ENCODE data around the gene TTC21B.
A peak's percentile ranks its signal among the peaks of the same experiment; 100 is the strongest.
"Not testable (repeated sequence)": the region's sequence is repeated elsewhere in the genome, so short reads cannot be mapped to it uniquely, and the experiment has no call there.

Gene TTC21B

GRCh38 chr2:165953655-165954606, at the start of gene TTC21B:
Gene TTC21B, minus strand, starts transcription at chr2:165953776. Its CDS starts 71 bp downstream, at chr2:165953705.
- peak; percentile 75 to 86 (median 79) for DNase-seq (ENCODE audit: low read depth in 2 of 3, low spot score in 2 of 3)

- DNase-seq (ENCODE audit: low read depth in 2 of 3, low spot score in 2 of 3), result no peak
Measured at GRCh38 chr2:166000401-166000800, 46.8 kb upstream of the TTC21B start.

GRCh38 chr2:165990846-165991245, 37.3 kb upstream of the TTC21B start:
- no peak for DNase-seq (ENCODE audit: low read depth in 2 of 3, low spot score in 2 of 3)

GRCh38 chr2:165989851-165990250, 36.3 kb upstream of the TTC21B start:
- no peak for DNase-seq (ENCODE audit: low read depth in 2 of 3, low spot score in 2 of 3)

- no peak for DNase-seq (ENCODE audit: low read depth in 2 of 3, low spot score in 2 of 3)
Measured at GRCh38 chr2:165985120-165985519, 31.5 kb upstream of the TTC21B start.

GRCh38 chr2:165972161-165972560, 18.6 kb upstream of the TTC21B start:
- DNase-seq (ENCODE audit: low read depth in 2 of 3, low spot score in 2 of 3), result not testable (repeated sequence)

- DNase-seq (ENCODE audit: low read depth in 2 of 3, low spot score in 2 of 3), result no peak
Measured at GRCh38 chr2:165970663-165971062, 17.1 kb upstream of the TTC21B start.

- DNase-seq (ENCODE audit: low read depth in 2 of 3, low spot score in 2 of 3), result no peak
Measured at GRCh38 chr2:165969227-165969626, 15.7 kb upstream of the TTC21B start.

GRCh38 chr2:165967746-165968145, 14.2 kb upstream of the TTC21B start:
- no peak for DNase-seq (ENCODE audit: low read depth in 2 of 3, low spot score in 2 of 3)

- DNase-seq (ENCODE audit: low read depth in 2 of 3, low spot score in 2 of 3), result no peak
Measured at GRCh38 chr2:165961818-165962217, 8.2 kb upstream of the TTC21B start.

- no peak for DNase-seq (ENCODE audit: low read depth in 2 of 3, low spot score in 2 of 3)
Measured at GRCh38 chr2:165959371-165959770, 5.8 kb upstream of the TTC21B start.

GRCh38 chr2:165958313-165958960, 4.9 kb upstream of the TTC21B start:
- no peak for DNase-seq (ENCODE audit: low read depth in 2 of 3, low spot score in 2 of 3)

- DNase-seq (ENCODE audit: low read depth in 2 of 3, low spot score in 2 of 3), result no peak
Measured at GRCh38 chr2:165957030-165957675, 3.6 kb upstream of the TTC21B start.

GRCh38 chr2:165953306-165953654, 296 bp downstream of the TTC21B start:
- DNase-seq (ENCODE audit: low read depth in 2 of 3, low spot score in 2 of 3), result no peak

GRCh38 chr2:165952741-165953211, 800 bp downstream of the TTC21B start:
- DNase-seq (ENCODE audit: low read depth in 2 of 3, low spot score in 2 of 3), result no peak

- DNase-seq (ENCODE audit: low read depth in 2 of 3, low spot score in 2 of 3), result no peak
Measured at GRCh38 chr2:165952085-165952484, 1.5 kb downstream of the TTC21B start.

- DNase-seq (ENCODE audit: low read depth in 2 of 3, low spot score in 2 of 3), result no peak
Measured at GRCh38 chr2:165950438-165950837, 3.1 kb downstream of the TTC21B start.

GRCh38 chr2:165941827-165942226, 11.7 kb downstream of the TTC21B start:
- DNase-seq (ENCODE audit: low read depth in 2 of 3, low spot score in 2 of 3), result no peak

- DNase-seq (ENCODE audit: low read depth in 2 of 3, low spot score in 2 of 3), result no peak
Measured at GRCh38 chr2:165938237-165938636, 15.3 kb downstream of the TTC21B start.

GRCh38 chr2:165933211-165933910, 20.2 kb downstream of the TTC21B start:
- DNase-seq (ENCODE audit: low read depth in 2 of 3, low spot score in 2 of 3), result no peak

- DNase-seq (ENCODE audit: low read depth in 2 of 3, low spot score in 2 of 3), result no peak
Measured at GRCh38 chr2:165927774-165928173, 25.8 kb downstream of the TTC21B start.
